ENCODE data around the gene SCAP. TPM values are rescaled to one million over a fixed set of nuclear protein-coding genes. Genes with fewer than 3 reads are reported as not detected.
"Not testable (repeated sequence)": the region's sequence is repeated elsewhere in the genome, so short reads cannot be mapped to it uniquely, and the experiment has no call there.

Gene SCAP
- 86.3 and 91.2 TPM in 2 replicates for total RNA-seq

- H3K36me3 Mint-ChIP-seq (ENCODE audit: low read depth): peaks cover 5% of the 10 kb centered on the region
- intact Hi-C loops (cut with micrococcal nuclease): loop anchor here (1.0 to 2.0 kb wide), 7 partner anchors 9 to 499 kb away; partner anchors contain the start of genes CCDC12, ELP6, KIF9 and KLHL18
- no peaks in the 10 kb centered on the region for H3K9me3 Mint-ChIP-seq
- H3K4me1 Mint-ChIP-seq (ENCODE audit: low read depth): peaks cover 26% of the 10 kb centered on the region
- H3K27me3 Mint-ChIP-seq (ENCODE audit: insufficient read depth): no peaks in the 10 kb centered on the region
- H3K4me3 Mint-ChIP-seq: peak within 1 kb of the TSS; percentile 92
- DNase-seq (ENCODE audit: low spot score): peak; percentile 95
- H3K27ac Mint-ChIP-seq: peak within 1 kb of the TSS; percentile 93
These were observed at the start of gene SCAP for GRCh38 chr3:47475570-47476329. Gene SCAP, minus strand, starts transcription at chr3:47475941. Its CDS starts 32,948 bp downstream, at chr3:47442993.

DNA sequence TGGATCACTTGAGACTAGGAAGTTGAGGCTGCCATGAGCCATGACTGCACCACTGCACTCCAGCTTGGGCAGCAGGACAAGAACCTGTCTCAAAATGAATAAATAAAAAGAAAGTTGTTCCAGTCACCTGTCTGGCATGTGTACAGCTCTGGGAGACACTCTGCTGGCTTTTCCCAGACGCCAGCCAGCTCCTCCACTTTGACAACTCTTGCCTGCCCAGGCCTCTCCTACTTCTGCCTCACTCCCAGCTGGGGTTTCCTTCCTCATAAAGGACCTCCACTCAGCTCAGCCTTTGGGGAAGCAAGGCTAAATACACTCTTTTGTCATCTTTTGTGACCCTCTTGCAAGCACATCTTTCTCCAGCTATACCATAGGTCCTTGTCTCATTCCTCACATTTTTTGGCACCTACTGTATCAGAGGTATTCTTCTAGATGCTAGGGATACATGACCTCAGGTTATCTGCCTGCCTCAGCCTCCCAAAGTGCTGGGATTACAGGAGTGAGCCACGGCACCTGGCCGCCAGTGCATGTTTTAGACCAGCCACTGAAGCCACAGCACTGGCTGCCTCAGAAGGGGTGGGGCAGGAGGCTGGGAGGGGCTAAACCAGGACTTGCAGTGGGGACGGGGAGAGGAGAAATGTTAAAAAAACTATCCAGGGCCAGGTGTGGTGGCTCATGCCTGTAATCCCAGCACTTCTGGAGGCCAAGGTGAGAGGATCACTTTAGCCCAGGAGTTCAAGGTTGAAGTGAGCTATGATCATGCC is 47.8 kb upstream of the SCAP start:
- peaks cover 4% of the 10 kb centered on the region for H3K9me3 Mint-ChIP-seq
- H3K36me3 Mint-ChIP-seq (ENCODE audit: low read depth): no peaks in the 10 kb centered on the region
- H3K4me3 Mint-ChIP-seq: no peak overlapping the region
- H3K27ac Mint-ChIP-seq: no peak overlapping the region
- H3K4me1 Mint-ChIP-seq (ENCODE audit: low read depth): peaks cover 11% of the 10 kb centered on the region
- H3K27me3 Mint-ChIP-seq (ENCODE audit: insufficient read depth): no peaks in the 10 kb centered on the region
- DNase-seq (ENCODE audit: low spot score): no peak
- intact Hi-C loops (cut with micrococcal nuclease): loop anchor here (2.0 to 10.0 kb wide), 3 partner anchors 55 to 151 kb away; partner anchors contain the start of gene CSPG5

DNA sequence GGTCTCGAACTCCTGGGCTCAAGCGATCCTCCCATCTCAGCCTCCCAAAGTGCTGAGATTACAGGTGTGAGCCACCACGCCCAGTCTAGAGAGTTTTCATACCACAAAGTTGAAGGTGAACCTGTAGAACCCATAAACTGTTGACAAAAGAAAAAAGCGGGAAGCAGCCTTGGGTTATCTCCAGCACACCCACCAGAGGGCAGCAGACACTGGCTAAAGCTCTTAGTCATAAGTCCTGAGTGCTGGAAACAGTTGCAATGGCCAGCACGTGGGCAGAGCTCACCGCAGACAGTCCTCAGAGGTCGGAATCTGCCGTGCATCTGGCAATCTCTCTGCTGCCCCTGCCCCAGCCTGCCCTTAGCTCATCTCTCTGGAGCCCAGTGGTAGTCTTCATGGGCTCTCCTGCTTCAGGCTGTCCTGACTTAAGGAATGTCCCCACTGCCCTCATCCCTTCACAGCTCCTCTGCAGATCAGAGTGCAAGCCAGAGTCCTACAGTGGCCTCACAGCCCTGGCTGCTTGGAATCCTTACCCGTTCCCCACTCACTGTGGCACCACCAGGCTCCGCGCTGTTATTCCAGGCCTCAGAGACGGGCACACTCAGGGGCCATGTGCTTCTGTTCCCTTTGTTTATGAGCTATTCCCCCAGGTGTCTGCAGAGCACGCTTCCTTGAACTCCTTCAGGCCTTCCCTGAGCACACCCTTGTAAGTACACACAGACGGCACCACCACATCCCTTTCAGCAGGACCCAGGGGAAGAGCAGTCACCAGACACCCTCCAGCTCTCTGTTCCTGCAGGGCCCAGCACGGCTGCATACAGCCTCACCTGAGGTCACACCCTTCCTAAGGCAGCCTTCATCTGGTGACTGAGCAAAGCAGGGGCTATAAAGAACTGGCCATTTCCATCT is 46.6 kb upstream of the SCAP start:
- Mint-ChIP-seq H3K27me3 (ENCODE audit: insufficient read depth) (no peaks in the 10 kb centered on the region), H3K36me3 (ENCODE audit: low read depth) (no peaks in the 10 kb centered on the region), H3K4me1 (ENCODE audit: low read depth) (peaks cover 11% of the 10 kb centered on the region), H3K27ac (peak overlapping the region; percentile 55), H3K9me3 (no peaks in the 10 kb centered on the region), H3K4me3 (no peak overlapping the region)
- intact Hi-C loops (cut with micrococcal nuclease): loop anchor here (1.0 to 10.0 kb wide), 8 partner anchors 9 to 629 kb away; partner anchors contain the start of genes CSPG5, DHX30 and ELP6
- DNase-seq (ENCODE audit: low spot score): peak; percentile 71

DNA sequence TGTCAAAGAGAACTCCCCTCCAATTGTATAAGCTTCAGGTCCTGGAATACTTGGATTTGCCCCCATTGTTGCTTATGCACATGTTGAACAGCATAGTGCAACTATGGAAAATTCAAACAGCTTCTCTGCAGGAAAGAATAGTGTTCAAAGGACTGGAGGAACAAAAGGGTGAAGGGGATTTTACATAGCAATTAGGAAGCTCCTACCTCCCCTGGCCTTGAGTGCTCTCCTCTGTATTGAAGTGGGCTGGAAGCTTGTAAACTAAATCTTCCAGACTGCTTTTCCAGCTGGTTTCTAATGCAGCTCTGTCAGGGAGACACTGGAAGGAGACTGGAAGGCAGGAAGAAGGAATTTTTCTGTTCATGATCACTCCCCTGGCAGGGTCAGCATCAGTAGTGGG is 45.0 kb upstream of the SCAP start:
- no peaks in the 10 kb centered on the region for H3K27me3 Mint-ChIP-seq (ENCODE audit: insufficient read depth)
- intact Hi-C loops (cut with micrococcal nuclease): loop anchor here (10.0 kb wide), 2 partner anchors 114 to 154 kb away; no protein-coding TSS in a partner anchor
- H3K9me3 Mint-ChIP-seq: no peaks in the 10 kb centered on the region
- H3K36me3 Mint-ChIP-seq (ENCODE audit: low read depth): no peaks in the 10 kb centered on the region
- DNase-seq (ENCODE audit: low spot score): no peak
- H3K27ac Mint-ChIP-seq: no peak overlapping the region
- no peak overlapping the region for H3K4me3 Mint-ChIP-seq
- H3K4me1 Mint-ChIP-seq (ENCODE audit: low read depth): peaks cover 11% of the 10 kb centered on the region

- no peak for DNase-seq (ENCODE audit: low spot score)
- intact Hi-C loops (cut with micrococcal nuclease): no loop called here
- H3K4me3 Mint-ChIP-seq: no peak overlapping the region
- H3K4me1 Mint-ChIP-seq (ENCODE audit: low read depth): peaks cover 9% of the 10 kb centered on the region
- H3K9me3 Mint-ChIP-seq: no peaks in the 10 kb centered on the region
- no peak overlapping the region for H3K27ac Mint-ChIP-seq
- H3K36me3 Mint-ChIP-seq (ENCODE audit: low read depth): no peaks in the 10 kb centered on the region
- no peaks in the 10 kb centered on the region for H3K27me3 Mint-ChIP-seq (ENCODE audit: insufficient read depth)
These were observed 42.2 kb upstream of the SCAP start for GRCh38 chr3:47517937-47518336.

DNA sequence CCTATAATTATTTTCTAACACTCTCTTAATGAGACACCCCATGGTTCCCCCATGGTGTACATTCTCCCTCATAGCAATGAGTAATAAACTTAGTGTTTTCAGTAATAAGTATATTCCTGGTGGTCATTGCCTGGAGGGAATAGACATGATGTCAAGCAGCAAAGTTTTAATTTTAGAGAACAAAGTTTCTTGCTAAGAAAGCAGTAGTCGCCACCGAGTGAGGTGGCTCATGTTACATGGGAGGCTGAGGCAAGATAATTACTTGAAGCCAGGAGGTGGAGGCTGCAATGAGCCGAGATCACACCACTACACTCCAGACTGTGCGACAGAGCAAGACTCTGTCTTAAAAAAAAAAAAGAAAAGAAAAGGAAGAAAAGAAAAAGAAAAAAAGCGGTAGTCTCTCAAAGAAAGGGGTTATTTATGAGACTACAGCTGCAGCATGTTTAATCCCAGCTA is 40.2 kb upstream of the SCAP start:
- Mint-ChIP-seq H3K4me1 (ENCODE audit: low read depth) (peaks cover 13% of the 10 kb centered on the region), H3K4me3 (peak overlapping the region; percentile 27), H3K36me3 (ENCODE audit: low read depth) (peaks cover 4% of the 10 kb centered on the region), H3K27ac (no peak overlapping the region), H3K27me3 (ENCODE audit: insufficient read depth) (no peaks in the 10 kb centered on the region), H3K9me3 (no peaks in the 10 kb centered on the region)
- DNase-seq (ENCODE audit: low spot score): no peak
- intact Hi-C loops (cut with micrococcal nuclease): no loop called here

GRCh38 chr3:47515100-47515499 is 39.4 kb upstream of the SCAP start:
- intact Hi-C loops (cut with micrococcal nuclease): no loop called here

DNA sequence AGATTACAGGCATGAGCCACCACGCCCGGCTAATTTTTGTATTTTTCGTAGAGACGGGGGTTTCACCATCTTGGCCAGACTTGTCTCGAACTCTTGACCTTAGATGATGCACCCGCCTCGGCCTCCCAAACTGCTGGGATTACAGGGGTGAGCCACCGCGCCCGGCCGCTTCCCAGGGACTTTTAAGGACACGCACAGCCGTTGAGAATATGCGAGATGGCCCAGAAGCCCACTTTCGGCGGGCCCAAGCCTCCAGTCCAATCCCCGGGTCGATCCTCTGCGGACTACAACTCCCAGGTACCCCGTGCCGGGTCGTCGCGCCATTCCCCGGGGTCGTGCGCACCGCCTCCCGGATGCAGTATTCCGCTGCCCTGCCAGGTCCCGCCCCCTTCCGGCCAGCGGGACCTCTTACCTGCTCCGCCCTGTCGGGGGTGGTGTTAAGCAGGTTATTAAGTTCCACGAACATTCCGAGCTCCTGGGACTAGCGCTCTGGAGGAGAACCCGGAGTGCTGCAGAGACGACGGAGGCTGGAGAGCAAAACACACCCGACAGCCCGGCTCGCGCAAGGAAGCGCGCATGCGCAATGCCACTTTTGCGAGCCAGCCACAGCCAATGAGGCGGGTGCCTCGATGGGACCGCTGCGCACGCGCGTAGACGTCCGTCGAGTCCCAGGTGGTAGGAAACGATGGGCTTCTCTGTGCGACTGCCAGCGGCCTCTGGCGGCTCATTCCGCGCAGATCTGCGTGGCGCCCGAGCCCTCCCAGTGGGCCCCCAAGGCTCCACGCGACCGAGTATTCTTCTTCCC is 37.6 kb upstream of the SCAP start, which contains the start of gene ELP6:
ELP6 (minus strand) TSS at position 588 of the 805 bp plus-strand sequence; CDS start at position 466, 122 bp downstream.
- peak; percentile 95 for DNase-seq (ENCODE audit: low spot score)
- H3K27ac Mint-ChIP-seq: peak within 1 kb of the TSS; percentile 98
- peak within 1 kb of the TSS; percentile 97 for H3K4me3 Mint-ChIP-seq
- H3K36me3 Mint-ChIP-seq (ENCODE audit: low read depth): peaks cover 12% of the 10 kb centered on the region
- H3K9me3 Mint-ChIP-seq: no peaks in the 10 kb centered on the region
- H3K4me1 Mint-ChIP-seq (ENCODE audit: low read depth): peaks cover 18% of the 10 kb centered on the region
- H3K27me3 Mint-ChIP-seq (ENCODE audit: insufficient read depth): no peaks in the 10 kb centered on the region
- intact Hi-C loops (cut with micrococcal nuclease): loop anchor here (1.0 to 5.0 kb wide), 10 partner anchors 9 to 727 kb away; partner anchors contain the start of genes CDC25A, DHX30, KIF9 and KLHL18

More at GRCh38 chr3:47515100-47515499, 39.4 kb upstream of the SCAP start:
- Mint-ChIP-seq H3K9me3 (no peaks in the 10 kb centered on the region), H3K4me3 (peak overlapping the region; percentile 78), H3K4me1 (ENCODE audit: low read depth) (peaks cover 18% of the 10 kb centered on the region), H3K36me3 (ENCODE audit: low read depth) (peaks cover 8% of the 10 kb centered on the region), H3K27ac (peak overlapping the region; percentile 75), H3K27me3 (ENCODE audit: insufficient read depth) (no peaks in the 10 kb centered on the region)
- no peak for DNase-seq (ENCODE audit: low spot score)

DNA sequence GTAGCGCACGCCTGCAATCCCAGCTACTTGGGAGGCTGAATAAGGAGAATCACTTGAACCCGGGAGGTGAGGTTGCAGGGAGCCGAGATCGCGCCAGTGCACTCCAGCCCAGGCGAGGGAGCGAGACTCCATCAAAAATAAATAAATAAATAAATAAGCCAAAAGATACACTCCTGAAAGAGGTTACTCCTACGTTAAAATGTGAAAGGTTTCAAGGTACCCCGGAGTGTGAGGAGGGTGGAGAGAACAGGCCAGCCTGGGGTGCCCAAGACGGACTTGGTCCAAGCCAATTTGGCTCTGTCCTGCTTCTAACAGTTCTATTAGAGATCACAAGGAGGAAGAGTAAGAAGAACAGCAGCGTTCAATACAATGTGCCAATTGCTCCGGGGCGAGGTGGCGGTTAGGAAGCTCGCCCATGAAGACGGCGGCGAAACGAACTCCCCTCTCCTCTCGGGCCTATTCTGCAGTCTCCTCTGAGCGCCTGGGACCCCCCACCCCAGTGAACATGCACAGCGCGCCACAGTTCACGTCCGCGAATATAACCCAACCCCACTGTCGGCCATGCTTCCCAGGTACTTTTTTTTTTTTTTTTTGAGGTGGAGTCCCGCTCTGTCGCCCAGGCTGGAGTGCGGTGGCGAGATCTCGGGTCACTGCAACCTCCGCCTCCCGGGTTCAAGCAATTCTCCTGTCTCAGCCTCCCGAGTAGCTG is 36.8 kb upstream of the SCAP start:
- DNase-seq (ENCODE audit: low spot score): no peak
- no peaks in the 10 kb centered on the region for H3K27me3 Mint-ChIP-seq (ENCODE audit: insufficient read depth)
- peak overlapping the region; percentile 97 for H3K4me3 Mint-ChIP-seq
- peak overlapping the region; percentile 98 for H3K27ac Mint-ChIP-seq
- H3K36me3 Mint-ChIP-seq (ENCODE audit: low read depth): peaks cover 15% of the 10 kb centered on the region
- H3K4me1 Mint-ChIP-seq (ENCODE audit: low read depth): peaks cover 18% of the 10 kb centered on the region
- H3K9me3 Mint-ChIP-seq: no peaks in the 10 kb centered on the region
- intact Hi-C loops (cut with micrococcal nuclease): loop anchor here (1.0 to 5.0 kb wide), 10 partner anchors 10 to 728 kb away; partner anchors contain the start of genes CDC25A, DHX30, KIF9 and KLHL18

DNA sequence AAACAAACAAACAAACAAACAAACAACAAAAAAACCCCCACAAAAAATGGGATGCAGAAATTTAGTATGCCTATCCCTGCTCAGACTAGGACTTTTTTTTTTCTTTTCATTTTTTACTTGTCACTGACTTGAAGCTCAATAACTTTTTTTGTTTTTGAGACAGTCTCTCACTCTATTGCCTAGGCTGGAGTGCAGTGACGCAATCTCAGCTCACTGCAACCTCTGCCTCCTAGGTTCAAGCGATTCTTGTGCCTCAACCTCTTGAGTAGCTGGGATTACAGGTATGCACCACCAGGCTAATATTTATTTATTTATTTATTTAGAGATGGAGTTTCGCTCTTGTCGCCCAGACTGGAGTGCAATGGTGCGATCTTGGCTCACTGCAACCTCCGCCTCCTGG is 29.5 kb upstream of the SCAP start:
- intact Hi-C loops (cut with micrococcal nuclease); DNase-seq (ENCODE audit: low spot score): not testable (repeated sequence)

GRCh38 chr3:47504113-47504512 is 28.4 kb upstream of the SCAP start:
- no peak for DNase-seq (ENCODE audit: low spot score)
- Mint-ChIP-seq H3K4me1 (ENCODE audit: low read depth) (no peaks in the 10 kb centered on the region), H3K9me3 (no peaks in the 10 kb centered on the region), H3K4me3 (no peak overlapping the region), H3K27ac (no peak overlapping the region), H3K36me3 (ENCODE audit: low read depth) (peaks cover 21% of the 10 kb centered on the region), H3K27me3 (ENCODE audit: insufficient read depth) (no peaks in the 10 kb centered on the region)
- intact Hi-C loops (cut with micrococcal nuclease): no loop called here

More for the DNA sequence above, 29.5 kb upstream of the SCAP start:
- H3K4me3 Mint-ChIP-seq; H3K9me3 Mint-ChIP-seq; H3K27me3 Mint-ChIP-seq (ENCODE audit: insufficient read depth); H3K4me1 Mint-ChIP-seq (ENCODE audit: low read depth); H3K27ac Mint-ChIP-seq: not testable (repeated sequence)
- H3K36me3 Mint-ChIP-seq (ENCODE audit: low read depth): peaks cover 20% of the 10 kb centered on the region
